GM10266 (cell line): ENCODE measurements around the gene MTA3.
"Not testable (repeated sequence)": the region's sequence is repeated elsewhere in the genome, so short reads cannot be mapped to it uniquely, and the experiment has no call there.

Source experiments
- DNase-seq: peaks from one replicate; pipeline ENCODE4 v3.0.0; 2012; ENCODE audit errors: extremely low spot score
- TF ChIP-seq, protein P1 (sequence below): IDR thresholded peaks from 2 replicates; pipeline ENCODE4 v1.5.1; 2012; ENCODE audit warnings: mild to moderate bottlenecking, low read depth; ENCODE audit not compliant: control insufficient read depth, insufficient read depth; ENCODE audit errors: missing control alignments

MTA3 gene

DNA sequence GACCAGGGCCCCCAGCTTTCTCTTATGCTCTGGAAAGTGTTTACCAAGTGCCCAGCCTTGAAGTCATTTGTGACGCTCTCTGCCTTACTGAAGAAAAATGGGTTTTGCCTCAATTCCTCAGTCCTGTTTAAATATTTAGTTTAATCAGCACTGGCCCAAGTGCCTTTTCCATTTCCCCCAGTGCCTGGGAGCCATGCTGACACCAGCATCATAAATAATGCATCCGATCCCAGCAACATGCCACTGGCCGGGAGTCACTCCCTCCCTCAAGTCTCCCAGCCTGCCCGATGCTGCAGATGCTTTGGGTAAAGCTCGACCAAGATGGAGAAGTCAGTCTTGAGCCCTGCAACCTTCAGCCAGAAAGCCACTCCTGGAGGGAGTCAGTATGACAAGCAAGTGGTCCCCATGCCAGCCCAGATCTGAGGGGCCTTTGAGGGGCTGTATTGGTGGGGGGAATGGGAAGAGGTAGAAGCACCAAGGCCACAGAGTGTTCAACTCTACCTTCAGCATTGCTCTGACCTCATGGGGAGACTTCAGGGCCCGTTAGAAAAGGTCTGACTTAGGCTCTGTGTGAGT lies 12.0 kb upstream of the MTA3 start:
- TF ChIP-seq, protein P1, sequence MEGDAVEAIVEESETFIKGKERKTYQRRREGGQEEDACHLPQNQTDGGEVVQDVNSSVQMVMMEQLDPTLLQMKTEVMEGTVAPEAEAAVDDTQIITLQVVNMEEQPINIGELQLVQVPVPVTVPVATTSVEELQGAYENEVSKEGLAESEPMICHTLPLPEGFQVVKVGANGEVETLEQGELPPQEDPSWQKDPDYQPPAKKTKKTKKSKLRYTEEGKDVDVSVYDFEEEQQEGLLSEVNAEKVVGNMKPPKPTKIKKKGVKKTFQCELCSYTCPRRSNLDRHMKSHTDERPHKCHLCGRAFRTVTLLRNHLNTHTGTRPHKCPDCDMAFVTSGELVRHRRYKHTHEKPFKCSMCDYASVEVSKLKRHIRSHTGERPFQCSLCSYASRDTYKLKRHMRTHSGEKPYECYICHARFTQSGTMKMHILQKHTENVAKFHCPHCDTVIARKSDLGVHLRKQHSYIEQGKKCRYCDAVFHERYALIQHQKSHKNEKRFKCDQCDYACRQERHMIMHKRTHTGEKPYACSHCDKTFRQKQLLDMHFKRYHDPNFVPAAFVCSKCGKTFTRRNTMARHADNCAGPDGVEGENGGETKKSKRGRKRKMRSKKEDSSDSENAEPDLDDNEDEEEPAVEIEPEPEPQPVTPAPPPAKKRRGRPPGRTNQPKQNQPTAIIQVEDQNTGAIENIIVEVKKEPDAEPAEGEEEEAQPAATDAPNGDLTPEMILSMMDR: no peak
- DNase-seq: no peak

DNA sequence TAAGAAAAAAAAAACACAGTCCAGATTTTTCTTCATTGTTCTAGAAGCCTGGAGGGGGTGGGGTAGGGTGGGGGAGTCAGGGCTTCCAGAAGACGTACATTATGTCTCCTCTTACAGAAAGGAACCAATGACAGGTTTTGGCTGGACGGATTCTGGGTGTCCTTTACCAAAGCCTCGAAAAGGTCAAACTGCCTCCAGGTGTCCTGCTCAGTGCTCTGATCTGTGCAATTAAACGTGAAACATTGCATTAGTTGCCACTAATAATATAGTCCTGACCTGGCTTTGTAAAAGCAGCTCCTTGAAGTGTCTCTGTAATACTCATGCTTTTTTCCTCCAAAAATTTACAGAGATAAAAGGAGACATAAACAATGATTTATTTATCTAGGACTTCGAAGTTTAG lies 11.1 kb upstream of the MTA3 start:
- no peak for DNase-seq

DNA sequence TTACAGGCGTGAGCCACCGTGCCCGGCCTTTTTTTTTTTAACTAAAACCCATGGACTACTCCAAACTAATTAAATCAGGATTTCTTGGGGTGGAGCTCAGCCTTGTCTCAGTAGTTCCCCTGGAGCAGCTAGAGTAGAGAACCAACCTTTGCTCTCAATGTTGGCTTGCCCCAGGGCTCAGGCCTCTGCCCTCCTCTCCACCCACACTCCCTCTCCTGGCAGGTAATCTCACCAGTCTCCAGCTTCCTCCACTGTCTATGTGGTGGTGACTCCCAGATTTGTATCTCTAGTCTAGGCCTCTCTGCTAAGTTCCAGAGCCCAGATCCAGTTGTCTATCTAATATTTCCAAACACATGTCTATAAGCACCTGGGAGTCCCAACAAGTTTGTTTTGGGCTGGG lies 9.6 kb upstream of the MTA3 start:
- no peak for DNase-seq

More for the DNA sequence above, 11.1 kb upstream of the MTA3 start:
- TF ChIP-seq, protein P1: no peak

DNA sequence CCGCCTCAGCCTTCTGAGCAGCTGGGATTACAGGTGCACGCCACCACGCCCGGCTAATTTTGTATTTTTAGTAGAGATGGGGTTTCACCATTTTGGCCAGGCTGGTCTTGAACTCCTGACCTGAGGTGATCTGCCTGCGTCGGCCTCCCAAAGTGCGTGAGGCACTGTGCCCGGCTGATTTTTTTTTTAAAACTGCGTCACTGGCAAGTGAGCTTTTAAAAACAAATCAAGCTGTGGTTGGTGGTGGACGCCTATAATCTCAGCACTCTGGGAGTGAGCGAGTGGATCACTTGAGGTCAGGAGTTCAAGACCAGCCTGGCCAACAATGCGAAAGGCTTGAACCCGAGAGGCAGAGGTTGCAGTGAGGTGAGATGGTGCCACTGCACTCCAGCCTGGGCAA lies 8.3 kb upstream of the MTA3 start:
- DNase-seq: not testable (repeated sequence)

More for the DNA sequence above, 9.6 kb upstream of the MTA3 start:
- TF ChIP-seq, protein P1: no peak

DNA sequence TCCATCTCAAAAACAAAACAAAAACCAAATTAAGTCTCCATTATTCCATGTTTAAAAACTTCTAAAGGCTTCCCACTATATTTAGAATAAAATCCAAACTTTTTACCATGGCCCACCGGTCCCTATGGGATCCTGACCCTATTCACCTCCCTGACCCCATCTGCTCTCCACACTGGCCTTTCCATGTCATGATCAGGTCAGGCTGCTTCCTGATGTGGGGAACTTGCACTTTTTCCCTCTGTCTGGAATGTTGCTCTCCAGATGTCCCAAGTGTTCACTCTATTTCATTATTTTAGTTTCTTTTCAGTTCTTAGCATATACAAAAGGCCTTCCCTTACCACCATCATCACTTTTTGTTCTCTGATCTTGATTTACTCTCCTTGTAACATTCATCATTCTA lies 7.5 kb upstream of the MTA3 start:
- DNase-seq: no peak
- TF ChIP-seq, protein P1: no peak

DNA sequence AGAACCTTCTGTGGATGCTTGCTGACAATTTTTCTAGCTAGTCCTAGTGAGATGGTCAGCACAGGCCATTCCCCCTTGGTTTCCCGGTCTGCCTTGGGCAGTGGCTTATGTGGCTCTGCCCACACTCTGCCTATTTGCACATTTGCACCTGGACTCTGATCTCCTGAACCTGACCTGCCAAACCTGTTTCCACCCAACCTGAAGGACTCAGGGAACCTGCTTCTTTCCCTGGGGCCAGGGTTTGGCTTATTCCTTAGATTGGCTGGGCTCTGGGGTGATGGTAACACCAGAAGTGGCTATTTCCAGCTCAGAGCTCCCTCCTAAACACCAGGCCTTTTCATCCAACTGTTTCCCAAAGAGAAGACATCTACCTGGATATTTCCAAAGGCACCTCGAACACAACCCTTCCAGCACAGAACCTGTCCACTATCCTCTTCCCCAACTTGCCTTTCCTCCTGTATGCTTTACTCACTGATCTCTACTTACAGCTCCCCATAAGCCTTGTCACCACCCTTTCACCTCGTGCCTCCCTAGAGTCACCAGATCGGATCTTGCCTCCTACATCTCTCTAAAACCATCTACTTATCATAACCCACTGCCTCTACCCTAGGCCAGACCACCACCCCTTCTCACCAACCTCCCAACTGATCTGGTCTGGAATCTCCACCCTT lies 5.8 kb upstream of the MTA3 start:
- TF ChIP-seq, protein P1: no peak
- DNase-seq: no peak

DNA sequence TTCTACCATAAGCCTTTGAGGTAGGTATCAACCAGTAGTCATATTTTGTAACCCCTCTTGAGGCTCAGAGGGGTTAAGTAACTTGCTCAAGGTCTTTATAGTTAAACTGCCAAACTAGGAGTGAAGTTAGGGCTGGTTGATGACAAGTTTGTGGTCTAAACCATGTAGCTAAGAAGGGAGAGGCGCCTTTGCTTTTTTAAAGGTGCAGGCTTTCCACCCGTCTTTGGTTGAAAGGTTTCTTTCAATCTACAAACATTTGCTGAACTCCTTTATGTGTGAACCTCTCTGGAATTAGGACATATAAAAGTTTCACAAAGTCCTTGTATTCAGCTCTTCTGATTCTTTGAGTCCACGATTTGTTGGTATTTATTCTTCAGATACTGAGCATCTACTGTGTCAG lies 2.4 kb upstream of the MTA3 start:
- TF ChIP-seq, protein P1: no peak
- no peak for DNase-seq

DNA sequence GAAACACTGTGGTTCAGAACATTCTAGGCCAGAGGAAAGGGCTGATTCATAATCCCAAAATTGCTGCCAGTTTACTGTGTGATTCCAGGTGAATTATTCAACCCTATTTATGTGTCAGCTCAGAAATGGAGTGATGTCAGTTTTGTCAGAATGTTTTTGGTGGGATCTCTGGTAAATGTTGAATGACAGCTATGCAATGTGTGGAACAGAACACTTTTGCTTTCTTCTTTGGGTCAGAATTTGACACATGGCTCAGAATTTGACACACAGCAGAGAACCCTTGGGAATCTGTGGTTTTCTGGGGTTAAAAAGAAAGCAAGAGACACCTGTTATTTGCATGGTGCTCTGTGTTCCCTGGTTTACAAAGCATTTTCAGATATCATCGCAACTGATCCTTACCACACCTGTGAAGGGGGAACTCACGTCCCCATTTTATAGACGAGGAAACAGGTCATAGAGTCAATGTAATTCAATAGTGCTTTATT lies 1.6 kb upstream of the MTA3 start:
- DNase-seq: no peak
- TF ChIP-seq, protein P1: no peak
